ENCODE measurements around the gene ZNF213. TPM values are rescaled to one million over a fixed set of nuclear protein-coding genes. Genes with fewer than 3 reads are reported as not detected.

Gene ZNF213, protein sequence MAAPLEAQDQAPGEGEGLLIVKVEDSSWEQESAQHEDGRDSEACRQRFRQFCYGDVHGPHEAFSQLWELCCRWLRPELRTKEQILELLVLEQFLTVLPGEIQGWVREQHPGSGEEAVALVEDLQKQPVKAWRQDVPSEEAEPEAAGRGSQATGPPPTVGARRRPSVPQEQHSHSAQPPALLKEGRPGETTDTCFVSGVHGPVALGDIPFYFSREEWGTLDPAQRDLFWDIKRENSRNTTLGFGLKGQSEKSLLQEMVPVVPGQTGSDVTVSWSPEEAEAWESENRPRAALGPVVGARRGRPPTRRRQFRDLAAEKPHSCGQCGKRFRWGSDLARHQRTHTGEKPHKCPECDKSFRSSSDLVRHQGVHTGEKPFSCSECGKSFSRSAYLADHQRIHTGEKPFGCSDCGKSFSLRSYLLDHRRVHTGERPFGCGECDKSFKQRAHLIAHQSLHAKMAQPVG
- 14.9 and 15.9 TPM in 2 replicates for total RNA-seq
- long read RNA-seq, partial matches to known transcripts, result 0 of 6 reads
- long read RNA-seq, other reads (novel, unspliced or antisense), result 6 of 6 reads

DNA sequence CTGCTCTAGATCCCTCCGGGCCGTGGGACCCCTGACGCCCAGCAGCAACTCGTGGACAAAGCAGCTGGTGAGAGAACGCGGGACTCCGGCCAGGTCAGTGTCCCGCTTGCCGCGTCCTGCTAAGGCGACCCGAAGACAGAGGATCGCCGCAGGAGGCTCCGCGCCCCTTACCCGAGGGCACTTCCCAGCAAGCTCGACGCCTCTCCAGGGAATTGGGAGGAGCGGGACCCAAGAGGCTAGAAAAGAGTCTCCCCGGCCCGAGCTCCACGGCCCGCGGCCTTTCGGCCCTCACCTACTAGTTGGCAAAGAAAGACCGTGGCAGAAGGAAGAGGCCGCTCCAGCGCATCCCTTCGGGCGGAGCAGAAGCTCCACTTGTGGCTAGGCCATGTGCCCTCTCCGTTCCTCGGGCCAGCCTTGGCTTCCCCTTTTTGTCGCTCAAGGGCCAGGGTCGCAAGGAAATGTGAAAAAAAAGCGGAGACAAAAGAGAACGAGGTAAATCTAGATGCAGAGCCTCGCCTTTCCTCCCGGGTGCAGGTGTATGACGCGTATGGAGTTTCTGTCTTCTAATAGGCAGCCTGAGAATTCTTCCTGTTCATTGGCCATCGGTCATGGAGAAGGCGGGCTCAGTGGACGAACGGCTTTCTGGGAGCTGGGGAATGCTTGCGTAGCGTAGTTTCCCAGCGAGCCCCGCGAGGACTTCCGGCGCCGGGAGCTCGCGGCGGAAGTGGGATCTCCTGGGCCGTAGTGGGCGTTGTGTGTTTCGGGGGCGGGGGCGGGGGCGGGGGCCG lies at the start of gene ZNF213:
TSS of gene ZNF213 (plus strand) at position 692 of the 788 bp plus-strand sequence. CDS start 2,252 bp downstream, outside the sequence.
- peak; percentile 82 for DNase-seq (ENCODE audit: low read depth, low spot score)
- TF ChIP-seq, protein P1, sequence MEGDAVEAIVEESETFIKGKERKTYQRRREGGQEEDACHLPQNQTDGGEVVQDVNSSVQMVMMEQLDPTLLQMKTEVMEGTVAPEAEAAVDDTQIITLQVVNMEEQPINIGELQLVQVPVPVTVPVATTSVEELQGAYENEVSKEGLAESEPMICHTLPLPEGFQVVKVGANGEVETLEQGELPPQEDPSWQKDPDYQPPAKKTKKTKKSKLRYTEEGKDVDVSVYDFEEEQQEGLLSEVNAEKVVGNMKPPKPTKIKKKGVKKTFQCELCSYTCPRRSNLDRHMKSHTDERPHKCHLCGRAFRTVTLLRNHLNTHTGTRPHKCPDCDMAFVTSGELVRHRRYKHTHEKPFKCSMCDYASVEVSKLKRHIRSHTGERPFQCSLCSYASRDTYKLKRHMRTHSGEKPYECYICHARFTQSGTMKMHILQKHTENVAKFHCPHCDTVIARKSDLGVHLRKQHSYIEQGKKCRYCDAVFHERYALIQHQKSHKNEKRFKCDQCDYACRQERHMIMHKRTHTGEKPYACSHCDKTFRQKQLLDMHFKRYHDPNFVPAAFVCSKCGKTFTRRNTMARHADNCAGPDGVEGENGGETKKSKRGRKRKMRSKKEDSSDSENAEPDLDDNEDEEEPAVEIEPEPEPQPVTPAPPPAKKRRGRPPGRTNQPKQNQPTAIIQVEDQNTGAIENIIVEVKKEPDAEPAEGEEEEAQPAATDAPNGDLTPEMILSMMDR (conservative IDR thresholded peaks at IDR 0.05), result no peak
- peak within 1 kb of the TSS; percentile 99 for H3K4me3 Mint-ChIP-seq
- H3K27me3 Mint-ChIP-seq (ENCODE audit: low read depth), result no peaks in the 10 kb centered on the region
- peaks cover 4% of the 10 kb centered on the region for H3K36me3 Mint-ChIP-seq (ENCODE audit: low read depth)
- H3K9me3 Mint-ChIP-seq, result no peaks in the 10 kb centered on the region
- H3K27ac Mint-ChIP-seq (ENCODE audit: unreplicated experiment), result peak within 1 kb of the TSS; percentile 97
- peaks cover 35% of the 10 kb centered on the region for H3K4me1 Mint-ChIP-seq

DNA sequence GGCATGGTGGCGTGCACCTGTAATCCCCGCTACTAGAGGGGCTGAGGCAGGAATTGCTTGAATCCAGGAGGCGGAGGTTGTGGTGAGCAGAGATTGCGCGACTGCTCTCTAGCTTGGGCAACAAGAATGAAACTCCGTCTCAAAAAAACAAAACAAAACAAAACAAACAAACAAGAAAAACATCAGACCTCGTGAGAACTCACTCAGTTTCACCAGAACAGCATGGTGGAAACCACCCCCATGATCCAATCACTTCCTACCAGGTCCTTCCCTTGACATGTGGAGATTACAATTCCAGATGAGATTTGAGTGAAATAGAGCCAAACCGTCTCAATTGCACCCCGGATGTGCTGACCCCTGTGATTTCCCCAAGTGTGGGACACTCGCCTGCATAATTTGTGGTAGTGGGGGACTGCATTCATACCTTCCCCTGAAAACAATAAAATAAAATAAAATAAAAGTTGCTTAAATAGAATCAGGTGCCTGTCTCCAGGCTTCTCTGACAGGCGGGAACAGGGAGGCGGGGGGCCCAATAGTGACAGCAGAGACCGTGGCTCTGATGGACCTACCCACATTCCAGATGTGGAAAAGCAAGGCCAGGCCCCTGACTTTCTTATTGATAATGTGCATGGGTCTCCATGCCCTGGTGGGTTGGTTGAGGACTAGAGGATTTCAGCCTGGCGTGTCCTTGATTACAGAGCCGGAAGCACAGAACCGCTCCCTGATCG lies 48.8 kb upstream of the ZNF213 start:
- no peaks in the 10 kb centered on the region for H3K36me3 Mint-ChIP-seq (ENCODE audit: low read depth)
- H3K4me3 Mint-ChIP-seq, result no peak overlapping the region
- H3K9me3 Mint-ChIP-seq, result no peaks in the 10 kb centered on the region
- no peaks in the 10 kb centered on the region for H3K27me3 Mint-ChIP-seq (ENCODE audit: low read depth)
- H3K27ac Mint-ChIP-seq (ENCODE audit: unreplicated experiment), result no peak overlapping the region
- DNase-seq (ENCODE audit: low read depth, low spot score), result no peak
- TF ChIP-seq, protein P1 (conservative IDR thresholded peaks at IDR 0.05), result no peak
- H3K4me1 Mint-ChIP-seq, result peaks cover 18% of the 10 kb centered on the region

DNA sequence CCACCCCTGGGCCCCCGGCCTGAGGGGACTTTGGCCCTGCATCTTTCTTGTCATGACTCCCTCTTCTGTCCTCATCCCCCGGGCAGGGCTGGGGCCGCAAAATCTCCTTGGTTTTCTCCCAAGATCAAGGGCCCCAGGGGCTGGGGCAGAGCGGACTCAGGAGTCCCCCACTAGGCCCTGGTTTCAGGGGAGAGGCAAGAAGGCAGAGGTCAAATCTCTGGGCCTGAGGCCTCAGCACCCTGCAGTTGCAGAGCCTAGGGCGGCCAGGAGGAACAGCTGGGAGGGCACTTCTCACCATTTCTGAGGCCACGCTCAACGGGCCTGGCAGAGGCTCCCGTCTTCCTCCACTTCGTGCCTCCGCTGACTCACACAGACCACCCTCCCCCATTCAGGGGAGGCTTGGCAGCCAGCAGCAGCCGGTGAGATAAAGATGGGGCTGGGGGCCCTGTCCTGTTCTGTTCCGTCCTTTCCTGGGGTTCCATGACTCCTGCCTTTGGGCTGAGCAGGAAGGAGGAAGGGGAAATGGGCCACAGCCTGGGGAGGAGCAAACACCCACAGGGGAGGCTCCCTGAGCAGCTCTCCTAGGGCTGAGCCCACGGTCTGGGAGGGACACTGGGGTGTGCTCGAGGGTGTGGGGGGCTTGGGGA lies 48.1 kb upstream of the ZNF213 start:
- no peaks in the 10 kb centered on the region for H3K27me3 Mint-ChIP-seq (ENCODE audit: low read depth)
- H3K4me3 Mint-ChIP-seq, result no peak overlapping the region
- H3K4me1 Mint-ChIP-seq, result peaks cover 18% of the 10 kb centered on the region
- no peaks in the 10 kb centered on the region for H3K36me3 Mint-ChIP-seq (ENCODE audit: low read depth)
- DNase-seq (ENCODE audit: low read depth, low spot score), result no peak
- TF ChIP-seq, protein P1 (conservative IDR thresholded peaks at IDR 0.05), result no peak
- H3K9me3 Mint-ChIP-seq, result no peaks in the 10 kb centered on the region
- peak overlapping the region; percentile 67 for H3K27ac Mint-ChIP-seq (ENCODE audit: unreplicated experiment)

DNA sequence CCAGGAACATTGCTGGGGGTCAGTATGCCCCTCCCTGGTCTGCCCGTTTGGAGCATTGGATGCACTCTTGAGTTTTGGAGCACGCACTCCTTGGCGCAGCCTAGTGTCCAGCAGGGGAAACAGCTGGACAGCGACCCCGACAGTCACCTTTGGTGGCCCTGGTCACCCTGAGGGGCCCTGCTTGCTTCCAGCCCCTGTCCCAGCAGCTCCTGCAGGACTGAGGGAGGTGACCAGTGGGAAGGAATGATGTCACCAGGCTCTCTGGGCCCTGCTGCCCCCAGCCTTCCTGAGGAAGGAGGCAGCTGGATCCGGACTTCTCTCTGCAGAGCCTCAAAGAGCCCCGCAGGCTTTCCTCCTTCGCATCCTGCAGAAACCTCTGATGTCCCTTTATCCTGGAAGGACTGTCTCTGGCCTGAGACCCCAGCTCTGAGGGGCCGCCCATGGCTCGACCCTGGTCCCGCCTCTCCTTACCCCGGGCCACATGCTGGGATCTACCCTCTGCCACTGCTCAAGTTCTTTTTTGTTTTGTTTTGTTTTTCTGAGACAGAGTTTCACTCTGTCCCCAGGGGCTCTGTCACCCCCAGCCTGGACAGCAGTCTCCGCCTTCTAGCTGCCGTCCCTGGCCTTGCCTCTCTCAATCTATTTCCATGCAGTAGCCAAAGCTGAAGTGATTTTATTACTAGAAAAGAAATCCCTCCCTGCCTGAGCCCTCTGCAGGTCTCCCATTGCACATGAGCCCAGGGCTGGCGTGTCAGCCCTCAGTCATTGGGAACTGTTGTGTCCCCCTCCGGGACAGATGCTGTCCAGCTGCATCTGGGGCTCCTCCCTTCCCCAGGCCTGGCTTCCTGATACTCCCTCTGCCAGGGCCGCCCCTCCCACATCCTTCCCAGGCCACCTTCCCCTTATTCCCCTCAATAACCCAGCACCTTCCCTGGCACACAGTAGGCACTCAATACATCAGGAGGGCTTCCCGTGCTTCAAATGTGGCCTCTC lies 47.3 kb upstream of the ZNF213 start:
- Mint-ChIP-seq H3K27me3 (ENCODE audit: low read depth) (no peaks in the 10 kb centered on the region), H3K4me3 (peak overlapping the region; percentile 59), H3K4me1 (peaks cover 18% of the 10 kb centered on the region), H3K9me3 (no peaks in the 10 kb centered on the region), H3K36me3 (ENCODE audit: low read depth) (no peaks in the 10 kb centered on the region), H3K27ac (ENCODE audit: unreplicated experiment) (peak overlapping the region; percentile 95)
- TF ChIP-seq, protein P1 (conservative IDR thresholded peaks at IDR 0.05), result no peak
- DNase-seq (ENCODE audit: low read depth, low spot score), result peak; percentile 48
